Activated gamma-delta T cell treated with anti-CD3 and anti-CD28 coated beads, Interleukin-2, amount 50 U/mL, for 16 hours (primary cell): ENCODE results near the gene TIMMDC1.
"Not testable (repeated sequence)": the region's sequence is repeated elsewhere in the genome, so short reads cannot be mapped to it uniquely, and the experiment has no call there.

Experiments used
- DNase-seq: peaks from one replicate; pipeline ENCODE4 v3.0.0-alpha.2; 2020; ENCODE audit warnings: low read depth

Gene TIMMDC1

GRCh38 chr3:119557192-119557876 is 59.0 kb downstream of the TIMMDC1 start:
- DNase-seq, result no peak

GRCh38 chr3:119557877-119558269 is 59.5 kb downstream of the TIMMDC1 start:
- DNase-seq, result no peak

GRCh38 chr3:119558626-119559317 is 60.4 kb downstream of the TIMMDC1 start:
- DNase-seq, result no peak

- DNase-seq, result peak; percentile 16
These were observed 61.2 kb downstream of the TIMMDC1 start, which contains the start of gene CD80 for GRCh38 chr3:119559441-119559963. CD80 (minus strand) TSS chr3:119559614; CDS start chr3:119557728, 1,886 bp downstream.

GRCh38 chr3:119560160-119560559 is 61.8 kb downstream of the TIMMDC1 start:
- no peak for DNase-seq

- no peak for DNase-seq
These were observed 64.1 kb downstream of the TIMMDC1 start for GRCh38 chr3:119562307-119562961.

GRCh38 chr3:119563334-119563733 is 65.0 kb downstream of the TIMMDC1 start:
- DNase-seq, result not testable (repeated sequence)

- no peak for DNase-seq
These were observed 70.8 kb downstream of the TIMMDC1 start for GRCh38 chr3:119569156-119569555.

GRCh38 chr3:119570229-119570628 is 71.9 kb downstream of the TIMMDC1 start:
- no peak for DNase-seq

- no peak for DNase-seq
These were observed 72.9 kb downstream of the TIMMDC1 start for GRCh38 chr3:119571230-119571629.

- no peak for DNase-seq
These were observed 73.3 kb downstream of the TIMMDC1 start for GRCh38 chr3:119571688-119572087.
